CD4-positive, alpha-beta T cell treated with Interleukin-4 for 4 hours (primary cell): ENCODE results near the gene DDOST.

Source experiments
- DNase-seq: peaks from one replicate; pipeline ENCODE4 v3.0.0-alpha.2; 2020

Gene DDOST

DNA sequence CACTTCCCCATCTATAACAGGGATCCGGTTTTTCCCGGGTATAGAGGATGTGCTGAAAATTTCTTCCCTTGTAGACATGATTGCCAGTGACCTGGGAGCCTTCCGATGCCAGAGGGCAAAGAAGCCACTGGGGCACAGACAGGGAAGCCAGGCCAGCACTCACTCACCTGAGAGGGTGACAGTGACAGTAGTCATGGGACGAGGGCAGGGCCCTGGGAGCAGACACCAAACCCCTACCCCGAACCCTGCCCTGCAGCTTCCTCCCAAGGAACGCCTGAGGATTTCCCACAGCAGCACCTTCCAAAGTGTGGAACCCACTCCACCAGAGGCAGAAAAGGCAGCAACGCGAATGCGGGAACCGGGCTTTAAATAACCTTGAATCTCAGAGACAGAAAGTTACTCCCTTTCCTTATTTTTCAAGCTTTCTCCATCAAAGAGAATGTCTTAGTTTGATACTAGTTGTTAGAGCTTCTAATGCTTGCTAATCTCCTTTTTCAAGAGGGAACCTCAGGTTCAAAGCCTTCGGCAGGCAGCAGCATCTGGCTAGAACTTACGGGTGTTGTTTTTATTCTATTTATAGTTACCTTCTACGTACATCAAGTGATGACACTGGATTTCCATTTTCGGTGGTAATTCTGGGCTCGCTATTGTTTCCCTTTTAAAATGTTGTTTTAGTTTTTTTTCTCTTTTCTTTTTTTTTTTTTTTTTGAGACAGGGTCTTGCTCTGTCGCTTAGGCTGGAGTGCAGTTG lies 2.8 kb downstream of the DDOST start:
- no peak for DNase-seq

DNA sequence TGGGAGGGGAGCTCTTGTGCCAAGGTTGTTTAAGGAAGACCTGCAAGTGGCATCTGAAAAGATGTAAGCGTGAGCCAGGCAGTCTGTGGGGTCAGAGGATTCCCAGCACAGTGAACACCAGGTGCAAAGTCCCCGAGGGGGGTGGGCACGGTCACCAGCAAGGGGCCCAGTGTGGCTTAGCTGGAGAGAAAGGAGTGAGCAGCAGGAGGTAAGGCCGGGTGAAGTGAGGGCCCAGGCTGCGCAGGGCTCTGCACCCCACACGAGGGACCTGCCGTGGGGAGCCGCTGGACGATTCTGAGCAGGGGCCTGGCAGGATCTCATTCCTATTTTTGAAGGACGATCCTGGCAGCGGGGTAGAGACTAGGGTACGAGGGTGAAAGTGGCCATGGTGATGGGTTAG lies 4.1 kb downstream of the DDOST start:
- no peak for DNase-seq

DNA sequence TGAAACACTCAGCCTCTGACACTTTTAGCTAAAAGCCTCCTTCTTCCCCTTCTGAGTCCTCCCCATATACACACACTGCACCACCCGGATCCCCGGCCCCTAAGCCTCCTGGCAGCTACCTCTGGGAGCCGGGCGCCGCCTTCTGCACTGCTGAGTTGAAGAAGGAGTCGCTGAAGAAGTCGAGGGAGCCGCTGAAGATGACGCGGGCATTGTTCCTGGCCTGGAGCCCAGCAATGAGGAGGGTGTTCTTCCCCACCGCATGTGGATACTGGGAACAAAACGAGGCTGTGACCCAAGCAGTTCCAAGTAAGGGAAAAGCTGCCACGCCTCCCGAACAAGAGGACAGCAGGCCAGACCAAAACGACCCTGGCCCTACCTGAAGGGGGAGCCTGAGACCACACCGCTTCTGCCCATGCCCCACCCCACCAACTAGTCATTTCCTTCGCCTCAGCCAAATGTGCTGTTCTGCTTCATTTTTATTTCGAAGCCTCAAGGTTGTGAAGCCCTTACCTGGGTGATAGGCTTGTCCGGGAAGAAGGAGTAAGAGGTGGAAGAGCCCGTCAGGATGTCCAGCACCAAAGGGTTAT lies 7.0 kb downstream of the DDOST start:
- no peak for DNase-seq

DNA sequence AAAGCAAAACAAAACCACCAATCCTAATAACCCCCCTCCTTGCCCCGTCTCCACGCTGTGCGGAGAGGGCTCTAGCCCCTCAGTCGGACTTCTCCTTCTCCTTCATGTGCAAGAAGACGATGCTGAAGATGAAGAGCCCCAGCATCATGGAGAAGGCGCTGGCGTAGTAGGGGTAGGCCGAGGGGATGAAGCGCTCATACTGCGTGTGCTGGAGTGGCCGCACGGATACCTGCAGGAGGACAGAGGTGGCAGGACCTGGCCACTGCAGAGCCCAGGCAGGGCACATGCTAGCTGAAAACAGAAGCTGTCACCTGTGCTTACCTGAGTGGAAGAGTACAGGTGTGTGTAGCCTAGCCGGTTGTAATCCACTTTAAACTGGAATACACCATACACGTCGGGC lies 8.9 kb downstream of the DDOST start:
- DNase-seq: no peak

DNA sequence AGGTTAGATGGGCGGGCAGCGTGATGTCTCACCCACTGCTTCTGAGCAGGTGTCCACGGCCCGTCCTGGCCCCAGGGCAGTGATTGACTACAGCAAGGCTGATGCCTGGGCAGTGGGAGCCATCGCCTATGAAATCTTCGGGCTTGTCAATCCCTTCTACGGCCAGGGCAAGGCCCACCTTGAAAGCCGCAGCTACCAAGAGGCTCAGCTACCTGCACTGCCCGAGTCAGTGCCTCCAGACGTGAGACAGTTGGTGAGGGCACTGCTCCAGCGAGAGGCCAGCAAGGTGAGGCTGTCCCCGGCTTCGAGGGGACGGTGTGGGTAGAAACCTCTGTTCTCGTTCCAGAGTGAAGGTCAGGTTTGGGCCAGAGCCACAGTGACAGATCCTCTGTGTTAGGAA lies 12.2 kb downstream of the DDOST start:
- DNase-seq: no peak

DNA sequence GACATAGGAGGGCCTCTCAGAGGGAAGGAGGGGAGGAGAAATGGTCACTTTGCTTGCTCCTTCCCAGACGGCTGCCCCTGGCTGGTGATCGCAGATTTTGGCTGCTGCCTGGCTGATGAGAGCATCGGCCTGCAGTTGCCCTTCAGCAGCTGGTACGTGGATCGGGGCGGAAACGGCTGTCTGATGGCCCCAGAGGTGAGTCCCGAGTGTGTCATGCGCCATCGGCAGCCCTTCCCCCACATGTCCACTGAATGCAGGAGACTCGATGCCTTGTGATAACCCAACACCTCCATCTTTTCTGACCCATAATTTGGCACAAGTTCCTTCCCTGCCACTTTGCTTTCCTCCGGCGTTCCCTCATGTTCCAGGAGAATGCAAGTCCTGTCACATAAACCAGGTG lies 12.7 kb downstream of the DDOST start:
- no peak for DNase-seq

DNA sequence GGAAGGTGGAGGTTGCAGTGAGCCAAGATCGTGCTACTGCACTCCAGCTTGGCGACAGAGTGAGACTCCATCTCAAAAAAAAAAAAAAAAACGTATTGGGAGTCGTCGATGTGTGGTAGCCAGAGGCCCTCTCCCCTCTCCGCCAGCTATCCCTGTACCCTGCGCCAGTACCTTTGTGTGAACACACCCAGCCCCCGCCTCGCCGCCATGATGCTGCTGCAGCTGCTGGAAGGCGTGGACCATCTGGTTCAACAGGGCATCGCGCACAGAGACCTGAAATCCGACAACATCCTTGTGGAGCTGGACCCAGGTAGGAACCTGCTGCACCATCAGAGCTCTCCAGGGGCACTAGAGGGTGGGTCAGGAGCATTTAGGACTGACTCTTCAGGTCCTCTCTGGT lies 15.8 kb downstream of the DDOST start:
- DNase-seq: no peak

DNA sequence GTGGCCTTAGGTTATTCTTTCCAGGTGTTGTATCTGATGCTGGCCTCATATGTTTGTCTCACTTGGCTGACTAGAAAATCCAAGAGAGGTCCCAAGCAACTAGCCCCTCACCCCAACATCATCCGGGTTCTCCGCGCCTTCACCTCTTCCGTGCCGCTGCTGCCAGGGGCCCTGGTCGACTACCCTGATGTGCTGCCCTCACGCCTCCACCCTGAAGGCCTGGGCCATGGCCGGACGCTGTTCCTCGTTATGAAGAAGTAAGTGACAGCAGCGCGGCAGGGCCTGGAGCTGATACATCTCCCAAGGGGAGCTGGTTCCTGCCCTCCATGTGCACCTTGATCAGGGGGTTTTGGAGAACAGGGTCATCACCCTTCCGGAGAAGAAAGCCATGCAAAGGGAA lies 16.8 kb downstream of the DDOST start:
- no peak for DNase-seq

DNA sequence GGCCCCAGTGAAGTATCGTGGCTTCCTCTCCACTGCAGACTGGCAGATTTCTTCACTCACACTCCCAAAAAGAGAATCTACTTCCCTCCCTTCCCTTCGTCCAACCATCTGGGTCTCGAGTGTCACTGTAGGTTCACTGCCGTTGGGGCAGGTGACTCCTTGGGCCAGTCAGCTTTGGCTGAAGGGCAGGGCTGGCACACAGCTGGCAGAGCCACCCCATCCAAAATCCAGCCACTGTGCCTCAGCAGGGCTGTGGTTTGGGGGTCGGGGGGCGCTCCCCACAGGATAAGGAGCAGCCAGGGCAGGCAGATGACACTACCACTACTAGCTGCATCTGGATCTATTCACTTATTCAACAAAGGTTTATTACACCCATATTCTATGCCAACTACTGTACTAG lies 18.1 kb downstream of the DDOST start:
- DNase-seq: no peak

DNA sequence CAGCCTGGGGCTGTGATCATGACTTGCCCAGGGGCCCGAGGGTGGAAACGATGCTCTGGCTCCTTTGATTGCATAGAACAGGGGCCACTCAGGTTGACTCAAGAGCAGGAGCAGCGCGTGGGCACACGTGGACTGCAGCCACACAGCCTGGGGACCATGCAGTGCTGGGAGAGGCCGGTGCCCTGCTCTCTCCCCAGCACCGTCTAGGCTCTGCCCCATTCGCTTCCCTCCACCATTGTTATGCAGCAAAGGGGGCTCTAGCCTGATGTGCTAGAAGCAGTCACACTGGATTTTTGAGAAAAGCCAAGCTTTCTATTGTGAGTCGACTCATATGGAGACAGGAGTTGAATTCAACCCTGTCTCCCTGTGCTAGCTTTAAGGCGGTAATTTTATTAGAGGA lies 19.2 kb downstream of the DDOST start:
- DNase-seq: no peak

DNA sequence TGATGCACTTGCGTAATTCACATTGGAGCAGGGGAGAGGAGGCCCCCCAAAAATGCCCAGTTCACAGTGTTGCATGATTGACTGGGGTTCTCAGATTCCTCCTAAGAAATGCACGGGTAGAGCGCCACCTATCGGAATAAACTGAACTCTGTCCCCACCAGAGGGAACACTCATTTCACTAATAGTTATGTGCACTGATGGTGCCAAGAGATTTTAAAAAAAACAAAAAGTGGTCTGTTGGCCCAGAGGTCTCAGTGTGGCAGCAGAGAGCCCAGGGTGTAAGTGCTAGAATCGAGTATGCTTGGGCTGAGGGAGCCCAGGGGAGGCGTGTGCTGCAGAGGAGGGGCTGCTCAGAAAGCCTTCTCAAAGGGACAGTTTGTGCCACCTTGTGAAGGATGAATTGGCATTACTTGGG lies 21.0 kb downstream of the DDOST start:
- DNase-seq: peak; percentile 71

DNA sequence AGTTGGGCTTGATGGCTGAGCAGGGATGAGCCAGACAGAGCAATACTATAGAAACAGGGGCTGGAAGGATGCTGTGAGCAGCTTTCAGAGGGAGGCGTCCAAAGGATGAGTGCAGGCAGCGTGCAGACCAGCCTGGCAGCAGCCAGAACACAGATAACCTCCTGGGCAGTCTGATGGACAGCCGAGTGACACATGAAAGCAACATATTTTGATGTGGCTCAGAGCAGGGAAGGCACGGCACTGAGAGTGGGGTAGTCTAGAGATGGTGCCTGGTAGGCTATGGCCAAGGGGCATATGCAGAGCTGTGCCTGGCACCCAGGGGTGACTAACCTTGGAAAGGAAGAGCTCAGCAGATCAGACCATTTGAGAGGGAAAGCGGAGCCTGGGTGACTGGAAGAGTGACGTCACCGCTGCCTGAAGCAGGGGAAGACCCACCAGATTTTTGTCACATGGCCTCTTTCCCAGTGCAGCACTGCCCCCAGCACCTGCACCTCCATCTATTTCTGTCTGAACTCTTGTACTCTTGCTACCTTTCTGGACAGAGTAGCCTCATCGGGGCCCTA lies 24.3 kb downstream of the DDOST start:
- no peak for DNase-seq

DNA sequence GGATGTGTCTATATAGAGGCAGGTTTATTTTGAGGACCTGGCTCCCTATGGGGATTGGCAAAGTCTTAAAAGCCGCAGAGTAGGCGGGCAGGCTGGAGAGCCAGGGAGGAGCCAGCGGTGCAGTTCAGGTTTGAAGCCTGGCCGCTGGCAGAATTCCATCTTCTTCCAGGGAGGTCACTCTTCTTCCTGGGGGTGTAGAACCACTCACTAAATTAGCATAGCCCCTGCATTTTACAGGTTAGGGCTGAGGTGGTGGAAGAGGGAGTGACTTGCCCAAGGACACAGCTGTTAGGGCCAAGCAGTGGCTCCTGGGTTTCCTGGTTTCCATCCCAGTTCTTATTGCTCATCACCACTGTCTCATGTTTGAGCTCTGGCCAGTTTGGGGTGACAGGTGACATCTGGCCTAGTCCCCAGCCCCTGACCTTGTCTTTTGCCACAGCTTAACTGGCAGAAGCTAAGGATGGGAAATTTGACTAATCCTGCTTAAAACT lies 26.5 kb downstream of the DDOST start:
- DNase-seq: peak; percentile 20

DNA sequence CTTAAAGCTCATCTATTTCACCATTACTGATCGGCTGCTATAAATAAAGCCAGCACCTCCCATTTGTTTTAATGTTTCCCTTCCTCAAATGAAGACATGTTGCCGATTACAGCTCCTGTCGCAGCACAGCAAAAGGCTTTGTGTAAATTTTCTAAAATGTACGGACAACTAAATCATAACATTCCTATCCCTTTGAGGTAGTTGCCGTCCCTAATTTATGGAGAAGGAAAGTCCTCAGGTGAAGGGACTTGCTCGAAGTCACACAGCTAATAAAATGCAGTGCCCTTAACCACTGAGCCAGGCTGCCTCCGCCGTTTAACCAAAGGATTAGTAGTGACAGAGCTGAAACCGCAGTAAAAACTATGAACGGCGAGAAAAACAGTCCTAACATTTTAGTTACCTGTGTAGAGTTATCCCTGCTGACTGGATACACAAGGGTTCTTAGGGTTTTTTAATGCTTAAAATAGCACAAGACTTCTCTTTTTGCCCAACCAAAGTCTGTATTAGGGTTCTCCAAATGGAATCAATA lies 27.0 kb downstream of the DDOST start:
- DNase-seq: peak; percentile 15

DNA sequence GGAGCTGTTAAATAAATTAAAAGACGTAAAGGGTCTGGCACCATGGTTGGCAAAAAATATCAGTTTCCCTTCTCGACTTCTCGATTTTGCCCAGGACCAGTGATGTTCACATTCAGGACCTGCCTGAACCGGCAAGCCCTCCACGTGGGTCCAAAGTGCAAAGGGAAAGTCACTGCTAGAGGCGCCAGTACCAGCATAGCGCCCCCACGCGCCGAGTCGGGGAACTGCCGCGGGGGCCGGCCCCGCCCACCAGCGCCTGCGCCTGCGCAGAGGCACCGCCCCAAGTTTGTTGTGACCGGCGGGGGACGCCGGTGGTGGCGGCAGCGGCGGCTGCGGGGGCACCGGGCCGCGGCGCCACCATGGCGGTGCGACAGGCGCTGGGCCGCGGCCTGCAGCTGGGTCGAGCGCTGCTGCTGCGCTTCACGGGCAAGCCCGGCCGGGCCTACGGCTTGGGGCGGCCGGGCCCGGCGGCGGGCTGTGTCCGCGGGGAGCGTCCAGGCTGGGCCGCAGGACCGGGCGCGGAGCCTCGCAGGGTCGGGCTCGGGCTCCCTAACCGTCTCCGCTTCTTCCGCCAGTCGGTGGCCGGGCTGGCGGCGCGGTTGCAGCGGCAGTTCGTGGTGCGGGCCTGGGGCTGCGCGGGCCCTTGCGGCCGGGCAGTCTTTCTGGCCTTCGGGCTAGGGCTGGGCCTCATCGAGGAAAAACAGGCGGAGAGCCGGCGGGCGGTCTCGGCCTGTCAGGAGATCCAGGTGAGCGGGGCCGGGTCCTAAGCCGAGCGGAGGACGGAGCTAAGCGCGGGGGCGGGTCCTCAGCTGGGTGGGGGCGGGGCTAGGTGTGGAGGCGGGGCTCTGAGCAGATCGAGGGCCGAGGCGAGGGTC lies 27.7 kb downstream of the DDOST start, which contains the start of gene PINK1:
TSS of gene PINK1 (plus strand) at position 269 of the 875 bp plus-strand sequence. CDS start at position 360, 91 bp downstream.
- peak; percentile 80 for DNase-seq

DNA sequence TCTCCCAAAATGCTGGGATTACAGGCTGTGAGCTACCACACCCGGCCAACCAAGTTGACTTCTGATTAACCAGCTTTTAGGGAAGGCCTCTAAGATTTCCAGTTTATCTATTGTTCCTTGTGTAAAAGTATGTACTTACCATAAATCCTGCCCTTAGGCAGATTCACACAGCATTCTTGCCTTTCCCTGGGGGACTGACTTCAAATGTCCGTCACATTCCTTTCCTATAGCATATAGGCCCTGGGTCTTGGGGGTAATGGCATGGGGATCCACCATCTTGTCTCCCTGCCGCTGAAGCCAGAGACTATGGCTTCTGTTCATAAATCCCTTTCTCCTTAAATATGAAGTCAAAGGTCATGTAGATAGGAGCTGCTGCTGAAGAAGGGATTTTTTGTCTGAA lies 28.8 kb downstream of the DDOST start:
- DNase-seq: no peak

DNA sequence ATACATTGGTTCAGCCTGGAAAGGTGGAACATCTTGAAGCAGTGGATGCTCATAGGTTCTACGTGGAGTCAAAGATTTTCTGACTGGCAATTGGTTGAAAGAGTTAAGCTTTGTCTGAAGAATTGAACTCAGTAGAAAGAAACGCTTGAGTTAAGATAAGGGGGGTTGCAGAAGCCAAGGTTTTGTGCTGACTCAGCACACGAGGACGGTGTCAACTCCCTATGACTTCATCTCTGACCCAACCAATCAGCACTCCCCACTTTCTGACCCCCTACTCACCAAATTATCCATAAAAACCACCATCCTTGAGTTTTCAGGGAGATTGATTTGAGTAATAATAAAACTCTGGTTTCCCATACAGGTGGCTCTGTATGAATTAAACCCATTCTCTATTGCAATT lies 30.4 kb downstream of the DDOST start:
- no peak for DNase-seq

DNA sequence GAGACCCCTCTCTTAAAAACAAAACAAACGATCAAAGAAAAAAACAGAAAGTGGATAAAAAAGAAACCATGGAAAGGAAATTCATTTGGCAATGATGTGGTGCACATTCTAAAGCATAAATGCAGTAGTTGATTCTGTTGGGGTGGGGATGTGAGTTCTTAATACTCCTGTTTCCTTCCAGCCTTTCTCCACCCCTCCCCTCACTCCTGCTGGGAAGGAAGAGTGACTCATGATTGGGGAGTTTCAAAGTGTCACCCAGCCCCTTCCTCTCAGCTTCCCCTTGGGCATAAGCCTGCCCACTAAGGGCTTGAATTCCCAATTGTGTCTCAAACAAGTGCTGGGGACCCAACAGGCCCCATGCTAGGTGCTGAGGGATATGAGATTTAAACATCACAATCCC lies 34.6 kb downstream of the DDOST start:
- DNase-seq: no peak

DNA sequence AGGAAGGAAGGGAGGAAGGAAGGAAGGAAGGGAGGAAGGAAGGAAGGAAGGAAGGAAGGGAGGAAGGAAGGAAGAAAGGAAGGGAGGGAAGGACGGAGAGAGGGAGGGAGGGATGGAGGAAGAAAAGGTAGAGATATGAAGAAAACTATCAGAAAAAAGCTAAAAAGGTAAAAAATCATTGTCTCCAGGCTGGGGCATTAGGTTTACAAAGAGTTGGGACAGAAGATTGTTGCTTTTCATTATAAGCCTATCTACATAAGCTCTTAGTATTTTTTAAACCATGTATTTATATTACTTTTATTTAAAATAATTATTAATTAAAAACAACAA lies 35.1 kb downstream of the DDOST start:
- no peak for DNase-seq

DNA sequence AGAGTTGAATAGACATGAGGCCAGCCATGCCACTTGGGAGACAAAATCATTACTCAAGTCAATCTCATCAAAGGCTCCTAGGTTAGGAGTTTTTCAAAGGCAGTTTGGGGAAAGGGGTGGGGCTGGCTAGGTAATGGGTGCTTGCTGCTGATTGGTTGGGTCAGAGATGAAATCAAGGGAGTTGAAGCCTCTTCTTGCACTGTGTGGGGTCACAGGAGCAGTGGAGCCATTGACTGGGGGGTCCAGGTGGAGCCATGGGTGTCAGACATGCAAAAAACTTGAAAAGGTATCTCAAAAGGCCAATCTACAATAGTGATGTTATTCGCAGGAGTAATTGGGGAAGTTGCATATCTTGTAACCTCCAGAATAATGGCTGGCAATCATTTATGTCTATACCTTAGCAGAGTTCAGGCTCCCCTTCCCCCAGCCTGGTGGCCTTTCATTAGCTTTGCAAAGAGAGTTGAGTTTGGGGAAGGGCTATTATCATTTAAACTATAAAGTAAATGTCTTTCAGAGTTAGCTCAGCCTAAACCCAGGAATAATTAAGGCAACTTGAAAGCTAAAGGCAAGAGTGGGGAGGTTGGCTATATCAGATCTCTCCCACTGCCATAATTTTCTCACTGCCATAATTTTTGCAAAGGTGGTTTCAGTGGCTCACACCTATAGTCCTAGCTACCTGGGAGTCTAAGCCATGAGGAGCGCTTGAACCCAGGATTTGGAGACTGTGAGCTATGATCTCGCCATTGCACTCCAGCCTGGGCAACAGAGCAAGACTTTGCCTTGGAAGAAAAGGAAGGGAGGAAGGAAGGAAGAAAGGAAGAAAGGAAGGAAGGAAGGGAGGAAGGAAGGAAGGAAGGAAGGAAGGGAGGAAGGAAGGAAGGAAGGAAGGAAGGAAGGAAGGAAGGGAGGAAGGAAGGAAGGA lies 35.7 kb downstream of the DDOST start:
- DNase-seq: no peak

DNA sequence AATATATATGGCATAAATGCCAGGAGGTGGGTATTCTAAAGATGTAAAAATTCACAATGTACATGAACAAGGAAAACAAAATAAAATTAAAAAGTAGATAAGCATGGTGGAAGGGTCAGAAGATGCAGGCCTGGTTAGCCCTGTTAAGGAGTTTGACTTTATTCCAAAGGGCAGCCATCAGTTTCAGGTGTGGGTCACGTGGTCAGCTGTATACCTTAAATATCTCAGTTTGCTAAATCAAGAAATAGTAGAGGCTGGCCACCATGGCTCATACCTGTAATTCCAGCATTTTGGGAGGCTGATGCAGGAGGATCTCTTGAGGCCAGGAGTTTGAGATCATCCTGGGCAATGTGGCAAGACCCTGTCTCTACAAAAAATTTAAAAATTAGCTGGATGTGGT lies 36.5 kb downstream of the DDOST start:
- DNase-seq: no peak

DNA sequence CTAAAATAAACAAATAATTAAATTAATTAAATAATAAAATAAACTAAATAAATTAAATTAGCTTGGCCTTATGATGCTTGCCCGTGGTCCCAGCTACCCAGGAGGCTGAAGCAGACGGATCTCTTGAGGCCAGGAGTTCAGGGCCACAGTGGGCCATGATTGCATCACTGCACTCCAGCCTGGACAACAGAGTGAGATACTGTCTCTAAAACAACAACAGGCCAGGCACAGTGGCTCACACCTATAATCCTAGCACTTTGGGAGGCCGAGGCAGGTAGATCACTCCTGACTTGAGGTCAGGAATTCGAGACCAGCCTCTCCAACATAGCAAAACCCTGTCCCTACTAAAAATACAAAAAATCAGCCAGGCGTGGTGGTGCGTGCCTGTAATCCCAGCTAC lies 40.2 kb downstream of the DDOST start:
- no peak for DNase-seq
